Activated CD4-positive, alpha-beta T cell treated with anti-CD3 and anti-CD28 coated beads, Interleukin-2, amount 50 U/mL, for 4 hours (primary cell): ENCODE measurements around the gene AHRR.
A peak's percentile ranks its signal among the peaks of the same experiment; 100 is the strongest.

Source experiments
- DNase-seq, 2 experiments: peaks; one replicate each; pipeline ENCODE4 v3.0.0-alpha.2; 2020

Gene AHRR

DNA sequence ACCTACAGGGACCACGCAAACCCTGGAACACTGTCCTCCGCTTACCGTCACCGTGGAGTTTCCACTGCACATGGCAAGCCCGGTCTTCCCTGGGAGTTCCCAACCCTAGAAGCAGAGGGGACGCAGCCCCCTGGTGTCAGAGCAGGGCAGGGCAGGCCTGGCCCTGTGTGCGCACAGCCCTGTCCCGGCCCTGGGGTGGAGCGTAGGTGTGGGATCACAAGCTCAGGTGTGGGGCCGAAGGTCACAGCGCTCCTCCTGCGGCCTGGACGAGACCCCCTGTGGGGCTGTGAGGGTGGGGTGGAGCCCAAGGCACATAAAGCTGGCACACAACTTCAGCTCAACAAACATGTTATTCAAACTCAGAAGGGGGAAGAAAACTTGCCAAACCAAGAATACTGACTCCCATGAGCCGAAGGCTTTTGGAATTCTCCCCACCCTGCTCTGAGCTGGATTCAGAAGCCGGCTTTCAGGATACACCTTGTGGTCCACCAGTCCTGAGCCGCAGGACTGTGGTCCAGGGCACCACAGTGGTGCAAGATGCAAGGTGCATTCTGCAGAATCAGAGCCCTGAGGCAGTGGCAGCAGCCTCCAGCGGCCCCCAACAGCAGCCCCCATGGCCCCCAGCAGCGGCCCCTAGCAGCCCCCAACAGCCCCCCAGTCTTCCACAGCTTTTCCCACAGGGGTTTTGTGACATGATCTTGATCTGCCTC lies 109.6 kb downstream of the AHRR start:
- peak; percentile 21 to 31 for DNase-seq

GRCh38 chr5:431711-432050 lies 110.2 kb downstream of the AHRR start:
- DNase-seq: no peak

DNA sequence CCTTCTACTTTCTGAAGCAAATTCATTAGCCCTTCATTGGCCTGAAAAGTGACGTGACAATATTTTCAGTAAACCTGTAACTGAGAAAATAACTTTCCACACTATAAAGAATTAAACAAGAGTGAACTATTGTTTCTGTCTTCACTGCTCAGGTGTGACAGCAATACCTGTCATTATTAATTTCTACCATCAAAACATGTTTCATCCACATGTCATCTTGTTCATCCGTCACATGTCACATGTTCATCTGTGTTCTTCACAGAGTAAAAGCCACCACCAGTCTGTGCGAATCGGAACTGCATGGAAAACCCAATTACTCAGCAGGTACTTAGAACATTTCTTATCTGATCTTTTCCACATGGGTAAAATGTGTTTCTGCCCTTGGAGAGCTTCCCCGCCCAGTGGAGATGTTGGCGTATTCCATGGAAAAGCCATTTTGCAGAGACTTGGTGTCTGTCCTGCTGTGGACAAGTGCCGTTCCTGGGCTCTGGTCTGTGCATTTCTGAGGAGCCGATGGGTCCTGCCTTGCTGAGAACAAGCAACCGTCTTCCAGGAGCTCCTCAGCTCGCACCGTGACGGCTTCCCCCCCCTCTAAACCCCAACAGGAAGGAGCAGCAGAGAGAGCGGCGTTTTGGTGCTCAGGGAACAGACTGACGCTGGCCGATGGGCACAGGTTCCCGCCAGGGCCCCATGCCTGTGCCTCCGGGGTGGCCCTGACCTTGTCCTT lies 110.8 kb downstream of the AHRR start:
- DNase-seq: no peak

DNA sequence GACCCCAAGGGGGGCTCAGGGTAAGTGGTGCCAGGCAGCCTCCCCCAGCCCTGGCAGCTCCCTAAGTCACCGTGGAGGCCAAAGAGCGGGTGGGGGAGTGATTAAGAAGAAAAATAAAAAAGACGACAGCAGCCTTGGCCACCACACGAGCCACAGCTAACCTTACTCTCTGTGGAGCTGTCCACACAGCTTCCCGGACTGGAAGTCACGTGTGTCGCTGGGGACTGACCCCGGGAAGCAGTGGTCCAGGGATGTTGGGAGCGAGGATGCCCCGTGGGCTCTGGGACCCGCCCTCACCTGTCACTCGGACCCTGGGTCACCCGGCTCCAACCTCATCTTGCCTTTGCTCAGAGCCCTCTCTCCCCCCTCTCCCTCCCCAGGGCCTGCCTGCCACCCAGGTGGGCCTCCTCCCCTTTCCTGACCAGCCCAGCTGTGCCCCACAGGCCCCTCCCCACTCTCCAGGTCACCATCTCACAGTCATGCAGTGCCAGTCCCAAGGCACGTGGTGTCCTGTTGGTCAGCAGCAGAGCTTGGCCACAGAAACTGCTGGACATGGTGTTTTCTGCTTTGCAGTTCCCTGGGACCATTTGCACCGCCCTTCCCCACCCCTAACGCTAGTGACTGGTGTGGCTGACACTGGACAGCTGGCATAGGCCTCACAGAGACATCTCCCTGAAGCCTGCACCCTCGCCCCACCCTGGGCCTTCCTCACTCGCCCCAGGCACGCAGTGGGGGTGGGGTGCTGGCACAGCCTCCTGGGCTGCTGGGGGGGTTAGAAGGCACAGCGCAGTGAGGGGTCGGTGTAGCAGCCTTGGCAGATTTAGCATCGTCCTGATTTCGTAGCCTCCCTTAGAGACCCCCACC lies 111.6 kb downstream of the AHRR start:
- DNase-seq: no peak

GRCh38 chr5:433836-434235 lies 112.3 kb downstream of the AHRR start:
- DNase-seq: no peak

GRCh38 chr5:434443-435146 lies 113.1 kb downstream of the AHRR start:
- DNase-seq: no peak

GRCh38 chr5:435156-435790 lies 113.8 kb downstream of the AHRR start:
- DNase-seq: no peak

DNA sequence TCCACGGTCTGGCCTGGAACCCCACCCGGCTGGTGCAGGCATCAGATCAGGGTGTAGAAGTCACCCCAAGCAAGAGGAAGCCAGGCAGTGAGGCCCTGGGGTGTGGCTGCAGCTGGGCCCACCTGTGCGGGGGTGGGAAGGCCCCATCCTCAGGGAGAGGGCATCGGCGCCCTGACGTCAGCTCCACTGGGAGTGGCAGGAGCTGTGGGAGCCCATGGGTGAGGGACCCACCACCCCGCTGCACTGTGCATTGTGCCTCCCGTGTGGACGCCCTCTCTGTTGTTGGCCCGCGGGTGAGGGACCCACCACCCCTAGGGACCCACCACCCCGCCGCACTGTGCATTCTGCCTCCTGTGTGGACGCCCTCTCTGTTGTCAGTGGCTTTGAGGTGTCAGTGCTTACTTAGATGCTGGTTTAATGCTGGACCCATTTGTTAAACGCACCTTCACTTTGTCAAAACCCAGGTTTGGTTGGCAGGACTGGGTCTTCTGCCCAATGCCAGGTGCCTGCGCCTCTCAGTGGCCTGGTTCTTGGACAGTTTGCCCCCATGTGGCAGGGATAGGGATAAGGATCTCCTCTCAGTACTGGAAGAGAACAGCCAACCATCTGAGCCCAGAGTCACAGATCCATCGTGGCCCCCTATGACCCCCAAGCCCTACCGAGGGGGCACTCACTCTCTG lies 114.6 kb downstream of the AHRR start:
- no peak for DNase-seq

GRCh38 chr5:436641-436975 lies 115.1 kb downstream of the AHRR start:
- no peak for DNase-seq

DNA sequence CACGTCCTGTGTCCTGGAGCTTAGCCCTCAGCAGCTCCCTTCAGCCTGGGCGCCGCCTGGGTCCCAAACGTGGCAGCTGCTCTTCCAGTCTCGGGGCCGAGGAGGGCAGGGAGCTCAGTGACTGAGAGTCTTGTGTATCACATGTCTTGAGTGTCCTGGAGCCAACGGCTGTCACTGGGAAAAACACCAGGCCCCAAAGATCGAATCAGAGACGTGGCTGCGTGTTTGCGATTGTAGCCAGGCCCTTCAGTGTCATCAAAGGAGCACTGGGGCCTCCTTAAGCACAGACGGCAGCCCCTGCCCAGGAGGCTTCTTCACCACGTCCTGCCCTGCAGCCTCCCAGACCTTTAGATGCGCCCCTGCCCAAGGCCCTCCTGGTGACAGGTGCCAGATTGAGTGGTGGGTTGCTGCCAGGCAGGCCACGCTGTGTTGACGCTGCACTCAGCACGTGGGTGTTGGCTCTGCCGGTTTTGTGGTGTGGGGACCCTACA lies 115.8 kb downstream of the AHRR start:
- DNase-seq: no peak

DNA sequence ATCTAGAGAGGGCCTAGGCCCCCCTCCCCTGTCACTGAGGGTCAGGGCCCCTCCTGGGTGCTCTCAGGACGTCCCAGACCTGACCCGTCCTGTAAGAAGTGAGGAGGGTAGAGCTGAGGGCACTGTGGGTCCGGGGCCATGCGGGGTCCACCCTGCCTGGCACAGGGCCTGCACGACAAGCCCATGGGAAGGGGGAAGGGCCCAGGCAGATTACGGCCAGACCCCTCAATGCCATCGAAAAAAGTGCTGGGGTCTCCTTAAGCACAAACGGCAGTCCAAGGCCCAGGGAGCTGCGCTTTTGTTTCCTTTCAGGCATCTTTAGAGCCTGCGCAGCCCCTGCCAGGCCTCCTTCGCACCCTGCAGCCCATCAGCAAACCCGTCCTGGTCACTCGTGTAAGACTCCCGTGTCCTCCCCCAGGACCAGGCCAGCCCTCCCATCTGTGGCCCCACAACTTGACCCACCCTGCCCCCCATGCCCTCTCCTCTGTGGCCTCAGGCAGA lies 117.0 kb downstream of the AHRR start:
- DNase-seq: no peak

DNA sequence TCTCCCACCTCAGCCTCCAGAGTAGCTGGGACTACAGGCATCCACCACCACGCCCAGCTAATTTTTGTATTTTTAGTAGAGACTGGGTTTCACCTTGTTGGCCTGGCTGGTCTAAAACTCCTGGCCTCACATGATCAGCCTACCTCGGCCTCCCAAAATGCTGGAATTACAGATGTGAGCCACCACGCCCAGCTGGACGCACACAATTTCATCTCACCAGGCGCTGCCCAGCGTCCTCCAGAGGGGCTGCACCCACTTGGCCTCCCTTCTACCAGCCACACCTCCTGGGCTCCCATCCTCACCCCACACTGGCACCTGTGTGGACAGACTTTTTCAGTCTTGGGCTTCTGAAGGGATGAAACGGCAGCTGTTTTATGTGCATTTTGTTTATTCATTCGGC lies 117.7 kb downstream of the AHRR start:
- no peak for DNase-seq

DNA sequence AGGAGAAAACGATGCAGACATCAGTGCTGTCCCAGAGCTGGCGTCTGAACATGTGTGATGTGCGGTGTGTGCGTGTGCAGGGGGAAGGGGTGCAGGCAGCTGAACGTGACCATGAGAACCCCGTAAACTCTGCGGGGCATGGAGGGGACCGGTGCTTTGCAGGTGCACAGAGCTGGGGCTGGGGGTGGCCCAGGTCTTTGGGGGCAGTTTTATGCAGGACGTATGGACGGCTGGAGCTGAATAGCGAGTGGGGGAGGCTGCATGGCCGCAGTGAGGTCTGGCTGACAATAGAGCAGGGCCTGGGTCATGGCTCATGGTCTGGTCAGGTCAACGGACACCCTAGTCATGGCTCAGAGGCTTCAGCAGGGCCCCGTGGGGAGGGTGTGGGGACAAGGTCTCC lies 118.1 kb downstream of the AHRR start:
- no peak for DNase-seq

DNA sequence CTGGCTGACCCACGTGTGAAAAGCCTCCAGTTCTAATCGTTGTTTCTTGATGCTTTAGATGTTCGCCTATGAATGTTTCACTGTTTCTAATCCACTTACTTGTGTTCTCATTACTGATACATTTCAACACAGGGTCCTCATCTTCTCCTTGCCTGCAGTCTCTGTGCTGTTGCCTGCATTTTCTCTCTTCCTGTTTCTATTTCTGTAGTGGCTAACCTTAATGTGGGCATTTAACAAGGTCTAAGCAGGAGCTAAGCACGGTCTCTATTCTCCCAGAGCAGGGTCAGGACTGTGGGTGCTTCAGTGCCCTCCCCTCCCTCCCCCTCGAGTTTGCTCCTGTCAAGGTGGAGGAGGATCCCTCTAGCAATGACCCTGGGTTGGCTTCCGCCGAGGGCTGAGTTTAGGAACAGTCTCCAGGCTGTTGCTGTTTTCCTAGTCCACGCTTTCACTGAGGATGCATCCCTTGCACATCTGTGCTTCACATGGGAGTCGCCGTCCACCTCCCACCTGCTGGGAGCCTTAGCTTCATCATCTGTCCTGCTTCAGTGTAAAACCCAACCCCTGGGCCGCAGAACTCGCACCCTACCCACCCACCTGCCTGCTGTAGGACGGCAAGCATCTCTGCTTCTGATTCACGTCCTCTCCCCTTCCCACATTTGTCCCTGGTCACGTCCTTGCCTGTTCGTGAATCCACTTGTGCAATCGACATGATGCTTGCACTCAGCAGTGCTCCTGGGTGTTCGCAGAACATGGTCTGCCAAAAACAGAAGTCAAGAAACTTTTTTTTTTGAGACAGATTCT lies 119.1 kb downstream of the AHRR start:
- no peak for DNase-seq

DNA sequence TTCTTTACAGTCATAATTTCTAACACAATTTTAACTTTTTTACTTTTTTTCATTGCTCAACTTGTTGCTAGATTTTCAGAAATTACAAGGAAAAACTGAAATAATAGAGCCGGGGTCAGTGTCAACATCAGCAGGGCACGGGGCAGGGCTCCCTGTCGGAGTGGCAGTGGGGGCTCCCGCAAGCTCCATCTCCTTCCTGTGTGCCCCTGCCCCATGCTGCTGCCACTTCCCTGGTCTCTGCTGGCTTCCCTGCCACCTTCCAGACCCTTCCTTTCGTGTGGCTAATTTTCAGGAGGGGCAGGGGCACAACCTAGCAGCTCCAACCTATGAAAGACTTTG lies 120.5 kb downstream of the AHRR start:
- DNase-seq: no peak

GRCh38 chr5:442335-443238 lies 121.1 kb downstream of the AHRR start, which contains the start of gene EXOC3:
Gene EXOC3 (plus strand): TSS chr5:443176. CDS start chr5:446206, 3,030 bp downstream.
- DNase-seq: peak; percentile 56 to 63

DNA sequence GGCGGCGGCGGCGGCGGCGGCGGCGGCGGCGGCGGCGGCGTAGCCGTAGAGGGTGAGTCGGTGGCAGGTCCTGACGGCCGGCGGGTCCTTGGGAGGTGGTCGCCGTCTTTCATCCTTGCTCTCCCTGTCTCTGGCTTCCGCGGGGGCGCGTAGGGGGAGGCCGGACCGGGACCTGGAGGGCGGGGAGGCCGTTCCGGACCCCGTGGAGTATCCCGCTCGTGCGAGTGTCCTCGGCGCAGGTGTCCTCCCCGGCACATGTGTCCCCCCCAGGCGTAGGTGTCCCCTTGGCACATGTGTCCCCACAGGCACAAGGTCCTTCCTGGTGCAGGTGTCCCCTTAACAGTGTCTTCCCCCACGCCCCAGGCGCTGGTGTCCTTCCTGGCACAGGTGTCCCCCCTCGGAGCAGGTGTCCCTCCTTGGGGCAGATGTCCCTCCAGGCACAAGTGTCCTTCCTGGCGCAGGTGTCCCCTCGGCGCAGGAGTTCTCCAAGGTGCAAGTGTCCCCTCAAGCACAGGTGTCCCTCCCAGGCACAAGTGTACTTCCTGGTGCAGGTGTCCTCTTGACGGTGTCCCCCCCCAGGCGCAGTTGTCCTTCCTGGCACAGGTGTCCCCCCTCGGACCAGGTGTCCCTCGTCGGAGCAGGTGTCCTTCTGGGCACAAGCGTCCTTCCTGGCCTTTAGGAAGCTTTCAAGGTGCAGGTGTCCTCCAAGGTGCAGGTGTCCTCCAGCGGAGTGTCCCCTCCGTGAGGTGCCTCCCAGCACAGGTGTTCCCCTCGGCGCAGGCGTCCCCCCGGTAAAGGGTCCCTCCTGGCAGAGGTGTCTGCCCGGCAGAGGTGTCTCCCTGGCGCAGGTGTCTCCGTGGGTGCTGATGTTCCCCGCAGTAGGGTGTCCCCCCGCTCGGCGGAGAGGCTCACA lies 122.0 kb downstream of the AHRR start:
- peak; percentile 16 to 26 for DNase-seq

- no peak for DNase-seq
Observed at GRCh38 chr5:444226-444625, 122.7 kb downstream of the AHRR start.

DNA sequence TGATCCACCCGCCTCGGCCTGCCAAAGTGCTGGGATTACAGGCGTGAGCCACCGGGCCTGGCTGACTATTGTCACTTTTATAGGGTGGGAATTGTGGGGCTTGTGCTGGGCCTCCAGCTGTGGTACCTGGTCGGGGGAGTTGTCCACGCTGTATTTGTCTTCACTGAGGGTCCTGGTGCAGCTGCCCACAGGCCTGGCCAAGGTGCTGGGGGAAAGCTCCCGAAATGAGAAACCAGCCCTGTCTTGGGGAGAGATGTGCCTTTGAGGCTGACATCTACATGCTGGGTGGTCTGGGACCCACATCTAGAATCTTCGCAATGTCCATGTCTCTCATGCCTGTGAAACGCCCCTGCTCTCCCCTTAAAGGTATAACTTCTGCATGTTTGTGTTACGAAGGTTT lies 124.1 kb downstream of the AHRR start:
- no peak for DNase-seq
